B cell (primary cell): Measurements from ENCODE around the gene ZNRF4.

ENCODE experiments used
- EZH2 ChIP-seq: IDR thresholded peaks from 2 replicates; pipeline ENCODE4 v1.6.1; 2012; ENCODE audit warnings: borderline replicate concordance, low read depth, mild to moderate bottlenecking, moderate library complexity, low read length; ENCODE audit not compliant: insufficient read depth, poor library complexity, severe bottlenecking
- TF ChIP-seq, protein P1 (sequence below): fragments of 200-600 bp; IDR thresholded peaks from one replicate; pipeline ENCODE4 v1.8.0; 2022; ENCODE audit warnings: antibody characterized with exemption, mild to moderate bottlenecking

DNA sequence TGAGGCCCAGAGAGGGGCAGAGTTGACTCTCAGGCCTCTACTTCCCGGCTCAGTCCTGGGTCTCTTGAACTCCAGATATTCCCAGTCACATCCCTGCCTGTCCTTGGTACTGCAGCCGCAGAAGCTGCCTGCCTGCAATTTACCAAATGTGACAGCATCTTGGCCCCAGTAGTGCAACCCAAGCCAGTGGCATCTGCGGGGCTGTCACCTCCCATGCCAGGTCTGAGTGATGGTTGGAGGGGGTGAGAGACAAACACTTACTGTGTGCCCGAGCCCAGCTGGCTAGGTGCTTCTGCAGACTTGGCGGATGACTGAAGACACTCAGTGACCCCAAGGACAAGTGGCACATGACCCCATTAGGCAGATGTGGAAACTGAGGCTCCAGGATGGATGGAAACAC, 18.4 kb downstream of the ZNRF4 start:
- TF ChIP-seq, protein P1, sequence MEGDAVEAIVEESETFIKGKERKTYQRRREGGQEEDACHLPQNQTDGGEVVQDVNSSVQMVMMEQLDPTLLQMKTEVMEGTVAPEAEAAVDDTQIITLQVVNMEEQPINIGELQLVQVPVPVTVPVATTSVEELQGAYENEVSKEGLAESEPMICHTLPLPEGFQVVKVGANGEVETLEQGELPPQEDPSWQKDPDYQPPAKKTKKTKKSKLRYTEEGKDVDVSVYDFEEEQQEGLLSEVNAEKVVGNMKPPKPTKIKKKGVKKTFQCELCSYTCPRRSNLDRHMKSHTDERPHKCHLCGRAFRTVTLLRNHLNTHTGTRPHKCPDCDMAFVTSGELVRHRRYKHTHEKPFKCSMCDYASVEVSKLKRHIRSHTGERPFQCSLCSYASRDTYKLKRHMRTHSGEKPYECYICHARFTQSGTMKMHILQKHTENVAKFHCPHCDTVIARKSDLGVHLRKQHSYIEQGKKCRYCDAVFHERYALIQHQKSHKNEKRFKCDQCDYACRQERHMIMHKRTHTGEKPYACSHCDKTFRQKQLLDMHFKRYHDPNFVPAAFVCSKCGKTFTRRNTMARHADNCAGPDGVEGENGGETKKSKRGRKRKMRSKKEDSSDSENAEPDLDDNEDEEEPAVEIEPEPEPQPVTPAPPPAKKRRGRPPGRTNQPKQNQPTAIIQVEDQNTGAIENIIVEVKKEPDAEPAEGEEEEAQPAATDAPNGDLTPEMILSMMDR = no peak
- no peak for TF ChIP-seq EZH2
